ENCODE measurements around the gene DNASE1L2. TPM values are rescaled to one million over a fixed set of nuclear protein-coding genes. Genes with fewer than 3 reads are reported as not detected.
"Not testable (repeated sequence)": the region's sequence is repeated elsewhere in the genome, so short reads cannot be mapped to it uniquely, and the experiment has no call there.

DNASE1L2 gene
- total RNA-seq, 1 donor from 2014 or later, result 1.6 TPM

- H3K9me3 Mint-ChIP-seq; H3K27me3 Mint-ChIP-seq (ENCODE audit: insufficient read depth); H3K4me3 Mint-ChIP-seq; H3K4me1 Mint-ChIP-seq (ENCODE audit: low read depth); DNase-seq (ENCODE audit: low spot score); H3K27ac Mint-ChIP-seq; intact Hi-C loops (cut with micrococcal nuclease): not testable (repeated sequence)
- peaks cover 52% of the 10 kb centered on the region for H3K36me3 Mint-ChIP-seq (ENCODE audit: low read depth)
These were observed 22.3 kb downstream of the DNASE1L2 start for GRCh38 chr16:2258530-2258929.

DNA sequence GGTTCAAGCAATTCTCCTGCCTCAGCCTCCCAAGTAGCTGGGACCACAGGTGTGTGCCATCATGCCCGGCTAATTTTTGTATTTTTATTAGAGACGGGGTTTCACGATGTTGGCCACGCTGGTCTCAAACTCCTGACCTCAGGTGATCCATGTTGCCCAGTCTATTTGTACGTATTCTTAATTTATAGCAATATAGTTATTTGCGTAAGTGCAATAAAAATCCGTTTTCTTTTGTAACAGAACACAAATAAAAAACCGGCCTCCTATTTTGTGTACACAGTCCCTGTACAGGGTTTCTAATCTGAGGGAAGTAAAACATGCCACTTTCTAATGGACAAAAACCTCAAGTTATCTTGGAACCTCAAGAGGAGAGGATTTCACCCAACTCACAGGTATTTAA is 24.0 kb downstream of the DNASE1L2 start:
- H3K36me3 Mint-ChIP-seq (ENCODE audit: low read depth), result peaks cover 49% of the 10 kb centered on the region
- H3K4me3 Mint-ChIP-seq, result no peak overlapping the region
- no peak overlapping the region for H3K27ac Mint-ChIP-seq
- no peak for DNase-seq (ENCODE audit: low spot score)
- H3K4me1 Mint-ChIP-seq (ENCODE audit: low read depth), result peaks cover 20% of the 10 kb centered on the region
- intact Hi-C loops (cut with micrococcal nuclease), result loop anchor here (10.0 kb wide), 1 partner anchor 235 kb away; the partner anchor contains the start of gene NHERF2
- H3K9me3 Mint-ChIP-seq, result no peaks in the 10 kb centered on the region
- no peaks in the 10 kb centered on the region for H3K27me3 Mint-ChIP-seq (ENCODE audit: insufficient read depth)

- intact Hi-C loops (cut with micrococcal nuclease), result loop anchor here (10.0 kb wide), 1 partner anchor 238 kb away; the partner anchor contains the start of gene NHERF2
- not testable (repeated sequence) for H3K4me3 Mint-ChIP-seq; H3K9me3 Mint-ChIP-seq; H3K27me3 Mint-ChIP-seq (ENCODE audit: insufficient read depth); H3K27ac Mint-ChIP-seq; DNase-seq (ENCODE audit: low spot score)
- Mint-ChIP-seq H3K36me3 (ENCODE audit: low read depth) (peaks cover 40% of the 10 kb centered on the region), H3K4me1 (ENCODE audit: low read depth) (peaks cover 28% of the 10 kb centered on the region)
These were observed 26.8 kb downstream of the DNASE1L2 start for GRCh38 chr16:2263026-2263425.

- H3K4me1 Mint-ChIP-seq (ENCODE audit: low read depth), result peaks cover 41% of the 10 kb centered on the region
- H3K27me3 Mint-ChIP-seq (ENCODE audit: insufficient read depth); DNase-seq (ENCODE audit: low spot score); H3K9me3 Mint-ChIP-seq: not testable (repeated sequence)
- H3K36me3 Mint-ChIP-seq (ENCODE audit: low read depth), result peaks cover 30% of the 10 kb centered on the region
- peak overlapping the region; percentile 94 for H3K4me3 Mint-ChIP-seq
- intact Hi-C loops (cut with micrococcal nuclease), result loop anchor here (1.0 to 10.0 kb wide), 3 partner anchors 10 to 265 kb away; partner anchors contain the start of genes CEMP1 and NHERF2
- H3K27ac Mint-ChIP-seq, result peak overlapping the region; percentile 88
These were observed 30.6 kb downstream of the DNASE1L2 start for GRCh38 chr16:2266887-2267286.

DNA sequence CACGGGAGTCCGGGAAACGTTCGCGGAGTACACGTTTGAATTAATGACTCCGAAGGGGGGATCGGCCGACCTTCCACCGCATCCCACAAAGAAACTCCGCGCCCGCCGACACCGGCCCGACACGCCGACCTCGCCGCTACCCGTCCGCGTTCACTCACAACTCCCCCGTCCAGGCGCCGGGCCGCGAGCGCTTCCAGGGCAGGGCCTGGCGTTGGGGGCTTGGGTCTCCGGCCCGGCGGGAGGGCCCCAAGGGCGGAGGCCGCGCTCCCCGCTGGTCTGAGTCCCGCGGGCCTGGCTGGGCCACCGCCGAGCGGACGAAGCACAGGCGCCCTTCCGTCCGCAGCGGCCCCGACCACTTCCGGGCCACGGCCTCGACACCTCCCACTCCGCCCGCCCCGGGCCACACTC is 31.3 kb downstream of the DNASE1L2 start:
- Mint-ChIP-seq H3K4me3 (peak overlapping the region; percentile 94), H3K36me3 (ENCODE audit: low read depth) (peaks cover 24% of the 10 kb centered on the region), H3K4me1 (ENCODE audit: low read depth) (peaks cover 41% of the 10 kb centered on the region), H3K27ac (peak overlapping the region; percentile 98)
- intact Hi-C loops (cut with micrococcal nuclease), result loop anchor here (5.0 to 10.0 kb wide), 2 partner anchors 243 to 265 kb away; partner anchors contain the start of genes CEMP1 and NHERF2
- H3K9me3 Mint-ChIP-seq; DNase-seq (ENCODE audit: low spot score); H3K27me3 Mint-ChIP-seq (ENCODE audit: insufficient read depth): not testable (repeated sequence)

GRCh38 chr16:2267913-2268666 is 31.8 kb downstream of the DNASE1L2 start, which contains the start of gene RNPS1:
Gene RNPS1, minus strand, starts transcription at chr16:2268126. Its CDS starts 3,483 bp downstream, at chr16:2264643.
- Mint-ChIP-seq H3K27me3 (ENCODE audit: insufficient read depth) (peaks cover 2% of the 10 kb centered on the region), H3K36me3 (ENCODE audit: low read depth) (peaks cover 19% of the 10 kb centered on the region), H3K4me3 (peak within 1 kb of the TSS; percentile 94), H3K9me3 (no peaks in the 10 kb centered on the region), H3K4me1 (ENCODE audit: low read depth) (peaks cover 41% of the 10 kb centered on the region), H3K27ac (peak within 1 kb of the TSS; percentile 98)
- intact Hi-C loops (cut with micrococcal nuclease), result loop anchor here (1.0 to 10.0 kb wide), 10 partner anchors 17 to 264 kb away; partner anchors contain the start of genes ABCA3, CCNF, CEMP1 and E4F1
- peak; percentile 96 for DNase-seq (ENCODE audit: low spot score)

DNA sequence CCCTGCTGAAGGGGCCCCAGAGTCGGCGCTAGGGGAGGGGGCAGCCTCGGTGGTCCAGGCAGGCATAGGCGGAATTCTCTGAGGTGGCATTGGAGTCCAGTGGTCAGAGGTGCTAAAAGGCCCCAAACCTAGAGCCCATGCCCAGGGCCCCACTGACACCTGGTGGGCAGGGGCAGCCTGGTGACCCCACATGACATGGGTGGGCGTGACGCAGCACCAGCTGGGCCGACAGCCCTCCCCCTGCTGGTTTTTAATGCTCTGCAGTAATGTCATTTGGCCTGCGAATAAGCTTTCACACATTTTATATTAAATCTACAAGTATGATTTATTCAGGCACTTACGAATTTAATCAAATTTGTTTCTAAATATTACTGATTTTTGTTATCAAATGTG is 33.8 kb downstream of the DNASE1L2 start:
- Mint-ChIP-seq H3K9me3 (no peaks in the 10 kb centered on the region), H3K27me3 (ENCODE audit: insufficient read depth) (peaks cover 2% of the 10 kb centered on the region), H3K36me3 (ENCODE audit: low read depth) (peaks cover 15% of the 10 kb centered on the region), H3K4me1 (ENCODE audit: low read depth) (peaks cover 30% of the 10 kb centered on the region), H3K27ac (no peak overlapping the region), H3K4me3 (peak overlapping the region; percentile 94)
- intact Hi-C loops (cut with micrococcal nuclease), result no loop called here
- DNase-seq (ENCODE audit: low spot score), result no peak

DNA sequence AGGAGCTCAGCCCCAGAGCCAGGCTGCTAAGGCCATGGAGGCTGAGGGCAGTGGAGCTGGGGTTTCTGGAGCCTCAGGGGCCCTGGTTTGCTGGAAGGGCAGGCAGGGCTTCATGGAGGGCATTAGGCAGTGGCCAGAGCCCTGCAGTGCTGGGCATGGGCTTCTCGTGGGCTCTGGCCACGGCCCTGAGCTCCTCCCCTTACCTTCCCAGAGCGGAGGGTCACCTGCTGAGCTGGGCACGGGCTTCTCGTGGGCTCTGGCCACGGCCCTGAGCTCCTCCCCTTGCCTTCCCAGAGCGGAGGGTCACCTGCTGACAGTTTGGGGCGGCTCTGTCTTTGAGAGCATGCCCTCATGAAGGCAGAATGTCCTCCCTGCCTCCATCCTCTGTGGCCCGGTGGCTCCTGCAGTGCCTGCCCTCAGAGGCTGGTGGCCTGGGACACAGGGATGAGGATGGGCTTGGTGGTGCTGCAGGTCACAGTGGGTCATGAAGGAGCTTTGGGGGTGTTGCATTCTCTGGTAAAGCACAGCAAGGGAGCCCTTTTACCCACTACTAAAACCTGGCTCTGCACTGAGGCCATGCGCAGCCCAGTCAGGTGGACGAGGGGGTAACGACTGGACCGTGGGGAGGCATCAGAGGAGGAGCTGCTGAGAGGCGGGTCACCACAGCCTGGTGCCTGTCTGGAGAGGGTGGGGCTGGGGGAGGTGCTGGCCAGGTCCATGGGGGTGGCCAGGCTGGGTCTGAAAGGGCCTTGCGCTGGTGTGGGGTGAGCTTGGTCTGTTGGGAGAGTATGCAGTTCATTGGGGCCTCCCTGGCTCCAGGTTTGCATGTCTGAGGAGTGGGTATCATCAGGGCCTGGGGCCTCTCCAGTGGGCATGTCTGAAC is 34.6 kb downstream of the DNASE1L2 start:
- H3K4me1 Mint-ChIP-seq (ENCODE audit: low read depth), result peaks cover 24% of the 10 kb centered on the region
- no peak overlapping the region for H3K4me3 Mint-ChIP-seq
- peaks cover 2% of the 10 kb centered on the region for H3K27me3 Mint-ChIP-seq (ENCODE audit: insufficient read depth)
- intact Hi-C loops (cut with micrococcal nuclease), result no loop called here
- H3K36me3 Mint-ChIP-seq (ENCODE audit: low read depth), result peaks cover 11% of the 10 kb centered on the region
- H3K27ac Mint-ChIP-seq, result no peak overlapping the region
- no peaks in the 10 kb centered on the region for H3K9me3 Mint-ChIP-seq
- no peak for DNase-seq (ENCODE audit: low spot score)

DNA sequence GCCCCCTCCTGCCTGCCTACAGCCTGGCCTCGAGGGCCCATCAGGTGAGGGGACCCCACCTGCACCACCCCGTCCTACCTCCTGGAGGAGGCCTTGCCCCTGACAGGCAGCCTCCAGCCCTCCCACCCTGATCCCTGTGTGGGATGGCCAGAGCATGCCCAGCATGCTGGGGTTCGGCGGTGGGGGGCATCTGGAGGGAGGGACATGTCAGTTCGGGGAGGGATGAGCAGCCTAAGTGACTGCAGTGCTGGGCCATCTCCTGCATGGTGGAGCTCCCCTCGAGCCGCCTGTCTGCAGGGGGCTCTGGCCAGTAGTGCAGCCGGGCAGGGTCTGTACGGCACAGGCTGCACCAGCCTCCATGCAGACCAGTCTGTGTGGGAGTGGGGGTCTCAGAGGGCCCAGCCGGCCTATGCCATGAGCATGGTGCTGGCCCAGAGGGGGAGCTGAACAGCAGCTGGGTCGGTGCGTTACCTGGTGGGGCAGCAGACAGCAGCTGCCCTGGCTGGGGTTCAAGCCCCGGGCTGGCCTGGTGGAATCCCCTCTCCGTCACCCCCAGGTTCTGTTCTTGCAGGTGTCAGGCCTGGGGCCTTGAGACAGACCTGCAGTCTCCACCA is 35.7 kb downstream of the DNASE1L2 start:
- Mint-ChIP-seq H3K27me3 (ENCODE audit: insufficient read depth) (peaks cover 2% of the 10 kb centered on the region), H3K36me3 (ENCODE audit: low read depth) (peaks cover 3% of the 10 kb centered on the region), H3K4me3 (no peak overlapping the region), H3K4me1 (ENCODE audit: low read depth) (peaks cover 13% of the 10 kb centered on the region), H3K27ac (no peak overlapping the region), H3K9me3 (no peaks in the 10 kb centered on the region)
- intact Hi-C loops (cut with micrococcal nuclease), result no loop called here
- no peak for DNase-seq (ENCODE audit: low spot score)

DNA sequence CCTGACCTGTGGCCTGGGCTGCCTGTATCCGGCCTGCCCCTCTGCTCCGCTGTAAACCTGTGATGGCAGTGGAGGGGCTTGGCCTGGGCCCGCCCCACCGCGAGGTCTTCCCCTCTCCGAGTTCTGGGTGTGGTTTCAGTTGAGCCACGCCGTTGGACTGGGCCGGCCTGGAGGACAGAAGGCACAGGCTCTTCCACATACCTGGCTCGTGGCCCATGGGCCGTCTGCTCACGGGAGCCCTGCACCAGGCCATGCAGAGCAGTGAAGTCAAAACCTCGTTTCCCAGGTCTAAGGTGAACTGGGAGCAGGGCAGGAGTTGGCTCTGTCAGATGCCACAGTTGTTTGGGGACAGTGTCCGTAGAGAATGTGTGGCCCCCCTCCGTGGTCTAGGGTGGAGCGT is 37.2 kb downstream of the DNASE1L2 start:
- Mint-ChIP-seq H3K36me3 (ENCODE audit: low read depth) (peaks cover 2% of the 10 kb centered on the region), H3K9me3 (no peaks in the 10 kb centered on the region), H3K4me1 (ENCODE audit: low read depth) (peaks cover 12% of the 10 kb centered on the region), H3K27ac (no peak overlapping the region), H3K27me3 (ENCODE audit: insufficient read depth) (peaks cover 2% of the 10 kb centered on the region), H3K4me3 (no peak overlapping the region)
- no peak for DNase-seq (ENCODE audit: low spot score)
- intact Hi-C loops (cut with micrococcal nuclease), result no loop called here

- H3K36me3 Mint-ChIP-seq (ENCODE audit: low read depth), result peaks cover 2% of the 10 kb centered on the region
- H3K4me3 Mint-ChIP-seq, result no peak overlapping the region
- DNase-seq (ENCODE audit: low spot score), result no peak
- H3K27me3 Mint-ChIP-seq (ENCODE audit: insufficient read depth), result peaks cover 2% of the 10 kb centered on the region
- peaks cover 11% of the 10 kb centered on the region for H3K4me1 Mint-ChIP-seq (ENCODE audit: low read depth)
- no peaks in the 10 kb centered on the region for H3K9me3 Mint-ChIP-seq
- intact Hi-C loops (cut with micrococcal nuclease), result no loop called here
- no peak overlapping the region for H3K27ac Mint-ChIP-seq
These were observed 37.7 kb downstream of the DNASE1L2 start for GRCh38 chr16:2273931-2274330.

GRCh38 chr16:2275476-2276367 is 39.5 kb downstream of the DNASE1L2 start:
- Mint-ChIP-seq H3K4me1 (ENCODE audit: low read depth) (no peaks in the 10 kb centered on the region), H3K9me3 (no peaks in the 10 kb centered on the region), H3K27me3 (ENCODE audit: insufficient read depth) (no peaks in the 10 kb centered on the region), H3K36me3 (ENCODE audit: low read depth) (no peaks in the 10 kb centered on the region), H3K4me3 (no peak overlapping the region), H3K27ac (no peak overlapping the region)
- DNase-seq (ENCODE audit: low spot score), result no peak
- intact Hi-C loops (cut with micrococcal nuclease), result no loop called here

Measured in activated T-helper 1 cell treated with anti-CD3 and anti-CD28 coated beads, Interleukin-12 subunit alpha, Interleukin-12 subunit beta, Interleukin-2, Interleukin-4 antibody, amounts not matched to agents 30 ng/mL and 10 ng/mL and 1 ng/mL, durations not matched to agents 14 hours and 24 hours and 36 hours (primary cell).